K562 (cell line): ENCODE results near the gene MME. TPM values are rescaled to one million over a fixed set of nuclear protein-coding genes. Genes with fewer than 3 reads are reported as not detected.

Experiments used
- ATAC-seq: fragments of 200-7000 bp; cut with Tn5 transposase; 3 replicates; pipeline ENCODE4 v1.9.1; 2020; ENCODE audit warnings: moderate library complexity
- BruUV-seq: library from RNA; stranded (reverse); fragments of 400-500 nt; replicated peaks from 2 replicates; lab custom pipeline; 2021; lab: Mats Ljungman, UMichigan
- CTCF ChIA-PET: fragments of 300-600 bp; formaldehyde crosslinking; extraction: SDS; loops from one replicate; lab custom pipeline; 2021; ENCODE audit warnings: low intra/inter-chr PET ratio; lab: Yijun Ruan, JAX
- POLR2A ChIA-PET: fragments of 300-600, 350-650 bp; sonication (Branson Sonifier 250); formaldehyde crosslinking; extraction: SDS; loops from one replicate; lab custom pipeline; 2021; ENCODE audit warnings: antibody characterized with exemption, inconsistent platforms; lab: Yijun Ruan, JAX
- DNase-seq, 4 experiments: peaks; one replicate each; pipeline versions ENCODE4 v3.0.0 to v3.0.0-alpha.2; 2011 to 2018; ENCODE audit warnings: low spot score in 3 of 4, mixed read lengths in 3 of 4; ENCODE audit errors: extremely low read depth in 1 of 4
- FAIRE-seq: peaks from 2 replicates; lab custom pipeline; 2011; peaks lifted over from hg19 to GRCh38; lab: Jason Lieb, UNC
- H2AFZ ChIP-seq: 2 replicates; pipeline ENCODE4 v1.6.0; 2011; ENCODE audit warnings: low read depth, low read length, control low read depth, inconsistent platforms
- H3K27ac ChIP-seq: fragments of 200-600 bp; 3 replicates; pipeline ENCODE4 v1.8.0; 2011; ENCODE audit warnings: low read depth, mild to moderate bottlenecking, control low read depth, inconsistent platforms, low read length, moderate library complexity, mixed read lengths; ENCODE audit errors: extremely low read depth
- H3K27me3 ChIP-seq, 2 experiments: fragments of 300-600 bp in 1 of 2; 2 replicates in 1 of 2; 3 replicates in 1 of 2; pipeline versions ENCODE4 v1.6.0 to v1.8.0; 2011; ENCODE audit warnings: inconsistent platforms in 2 of 2, low read length in 2 of 2, mild to moderate bottlenecking in 1 of 2, mixed read lengths in 1 of 2, moderate library complexity in 1 of 2; ENCODE audit not compliant: control insufficient read depth in 2 of 2, insufficient read depth in 2 of 2
- H3K36me3 ChIP-seq: fragments of 300-600 bp; 3 replicates; pipeline ENCODE4 v1.8.0; 2011; ENCODE audit warnings: mild to moderate bottlenecking, low read length, inconsistent platforms; ENCODE audit not compliant: control insufficient read depth, insufficient read depth
- H3K4me1 ChIP-seq, 2 experiments: fragments of 200-600 bp in 1 of 2; replicated peaks in 1 of 2; 2 replicates in 1 of 2; 3 replicates in 1 of 2; pipeline versions ENCODE4 v1.5.1 to v1.8.0; 2011; ENCODE audit warnings: inconsistent platforms in 2 of 2, low read length in 2 of 2, mild to moderate bottlenecking in 1 of 2, mixed read lengths in 1 of 2, moderate library complexity in 1 of 2; ENCODE audit not compliant: control insufficient read depth in 2 of 2, insufficient read depth in 2 of 2
- H3K4me2 ChIP-seq: 2 replicates; pipeline ENCODE4 v1.6.1; 2011; ENCODE audit warnings: low read length, control low read depth, inconsistent platforms, mixed read lengths; ENCODE audit not compliant: insufficient read depth
- H3K4me3 ChIP-seq: fragments of 200-600 bp; sonication (generic), shearing (Covaris generic); 2 replicates; pipeline ENCODE4 v1.5.1; 2016; ENCODE audit warnings: control low read depth, inconsistent platforms
- H3K79me2 ChIP-seq: fragments of 200-600 bp; 3 replicates; pipeline ENCODE4 v1.8.0; 2011; ENCODE audit warnings: low read length, inconsistent platforms; ENCODE audit not compliant: control insufficient read depth, insufficient read depth
- H3K9ac ChIP-seq, 2 experiments: 2 replicates each; pipeline versions ENCODE4 v1.6.0 to v1.6.1; 2011; ENCODE audit warnings: low read depth in 2 of 2, low read length in 2 of 2, control low read depth in 1 of 2, inconsistent platforms in 1 of 2, mild to moderate bottlenecking in 1 of 2, mixed read lengths in 1 of 2; ENCODE audit not compliant: insufficient read depth in 1 of 2
- H3K9me1 ChIP-seq: one replicate; pipeline ENCODE4 v1.6.0; 2011; ENCODE audit warnings: inconsistent platforms, mild to moderate bottlenecking, low read length, moderate library complexity; ENCODE audit not compliant: control insufficient read depth, insufficient read depth
- H3K9me3 ChIP-seq: replicated peaks from 2 replicates; pipeline ENCODE4 v1.5.1; 2011; ENCODE audit warnings: low read depth, low read length, inconsistent platforms; ENCODE audit not compliant: control insufficient read depth, insufficient read depth
- H4K20me1 ChIP-seq: replicated peaks from 2 replicates; pipeline ENCODE4 v1.6.1; 2011; ENCODE audit warnings: low read length, inconsistent platforms, mixed read lengths; ENCODE audit not compliant: control insufficient read depth, insufficient read depth
- CCNT2 ChIP-seq: IDR thresholded peaks from 2 replicates; pipeline ENCODE4 v1.6.1; 2011; ENCODE audit warnings: borderline replicate concordance, low read depth, mild to moderate bottlenecking, moderate library complexity, mixed read lengths, low read length; ENCODE audit not compliant: insufficient read length; ENCODE audit errors: extremely low read depth
- EHMT2 ChIP-seq: fragments of 450-650 bp; IDR thresholded peaks from 2 replicates; pipeline ENCODE4 v1.6.1; 2018; ENCODE audit warnings: antibody characterized with exemption
- MTF1 ChIP-seq: fragments of 250-450 bp; sonication (Bioruptor Pico); IDR thresholded peaks from 2 replicates; pipeline ENCODE4 v1.9.0; 2021; ENCODE audit warnings: moderate library complexity, mild to moderate bottlenecking, inconsistent platforms, borderline replicate concordance
- NCOA6 ChIP-seq: fragments of 450-650 bp; IDR thresholded peaks from 2 replicates; pipeline ENCODE4 v1.6.1; 2017; ENCODE audit warnings: mild to moderate bottlenecking
- NONO ChIP-seq, 2 experiments: fragments of 200-400 bp in 1 of 2; fragments of 450-650 bp in 1 of 2; formaldehyde crosslinking in 1 of 2; IDR thresholded peaks; 2 replicates each; pipeline ENCODE4 v1.6.1; 2017; ENCODE audit warnings: low read depth in 2 of 2, mild to moderate bottlenecking in 2 of 2, moderate library complexity in 2 of 2, low read length in 1 of 2
- NR2C2 ChIP-seq, 2 experiments: fragments of 200-800 bp in 1 of 2; sonication (Bioruptor generic) in 1 of 2; sonication (generic) in 1 of 2; formaldehyde crosslinking in 1 of 2; IDR thresholded peaks; 2 replicates each; pipeline versions ENCODE4 v1.6.1 to v1.8.0; 2016 to 2022; ENCODE audit warnings: mild to moderate bottlenecking in 1 of 2, missing compliant biosample characterization in 1 of 2, missing genetic modification characterization in 1 of 2, missing genetic modification reagents in 1 of 2
- RBM34 ChIP-seq: fragments of 200-400 bp; formaldehyde crosslinking; IDR thresholded peaks from 2 replicates; pipeline ENCODE4 v1.6.1; 2018; ENCODE audit warnings: low read length, borderline replicate concordance; ENCODE audit not compliant: insufficient read depth
- SETDB1 ChIP-seq: IDR thresholded peaks from one replicate; pipeline ENCODE4 v1.6.1; 2012; ENCODE audit warnings: low read length, control low read depth, inconsistent platforms
- U2AF2 ChIP-seq: fragments of 200-400 bp; formaldehyde crosslinking; optimal IDR thresholded peaks from 2 replicates; pipeline ENCODE3; 2017; ENCODE audit warnings: low read depth, mild to moderate bottlenecking, low read length
- XRCC4 ChIP-seq: IDR thresholded peaks from one replicate; pipeline ENCODE4 v1.6.1; 2011; ENCODE audit not compliant: insufficient read depth, insufficient read length; ENCODE audit errors: extremely low read depth
- ZNF143 ChIP-seq: sonication (generic); formaldehyde crosslinking; IDR thresholded peaks from 2 replicates; pipeline ENCODE4 v1.9.0; 2022; ENCODE audit warnings: mild to moderate bottlenecking, missing genetic modification reagents
- ZNF507 ChIP-seq: conservative IDR thresholded peaks from 2 replicates; pipeline ENCODE4 v1.6.1; 2017; ENCODE audit warnings: missing genetic modification characterization, missing compliant biosample characterization
- ZNF586 ChIP-seq: fragments of 450-650 bp; formaldehyde crosslinking; conservative IDR thresholded peaks from 2 replicates; pipeline ENCODE4 v1.4.0; 2020; ENCODE audit warnings: mild to moderate bottlenecking, moderate library complexity
- WGBS: fragments of 100-300 bp; shearing (Covaris generic); methylation state at CpG from one replicate; pipeline ENCODE4 v1.1.6; 2016; ENCODE audit warnings: low coverage, mixed read lengths; ENCODE audit not compliant: insufficient coverage; ENCODE audit errors: missing lambda C conversion rate; 5-methylcytosine and 5-hydroxymethylcytosine counted together
- in situ Hi-C: fragments of 300-500 bp; cut with MboI; formaldehyde crosslinking; loops from 4 replicates; pipeline ENCODE4 v1.15.0; 2018; ENCODE audit warnings: inconsistent platforms, mixed read lengths
- intact Hi-C: fragments of 100-400 bp; cut with micrococcal nuclease; formaldehyde crosslinking; loops from 2 replicates; pipeline ENCODE4 v1.14.2; 2022
- polyA plus RNA-seq, 8 experiments: library from polyadenylated mRNA; depleted of rRNA in 4 of 8; stranded (reverse) in 5 of 8; unstranded in 3 of 8; fragments of >200 nt; fragmentation: Nextera tagmentation in 2 of 8; fragmentation: Illumina TruSeq in 1 of 8; extraction: Ambion mirVana in 2 of 8; extraction: Trizol in 1 of 8; gene quantifications; 2 replicates each; pipeline versions ENCODE4 v1.2.1 to v1.2.3, GENCODE V29; 2011 to 2014; ENCODE audit warnings: inconsistent platforms in 1 of 8, missing spikeins in 1 of 8
- total RNA-seq, 7 experiments: library from RNA; depleted of rRNA in 6 of 7; stranded (reverse); fragments of >200 nt in 6 of 7; fragmentation: Illumina TruSeq in 2 of 7; extraction: Trizol in 2 of 7; gene quantifications; 2 replicates each; pipeline versions ENCODE4 v1.2.1 to v1.2.3, GENCODE V29; 2011 to 2021; ENCODE audit warnings: low replicate concordance in 1 of 7
- TF ChIP-seq, protein P1 (sequence below): conservative IDR thresholded peaks from 2 replicates; pipeline ENCODE4 v1.6.1; 2011; ENCODE audit warnings: low read depth, mild to moderate bottlenecking, low read length; ENCODE audit not compliant: control insufficient read depth
- TF ChIP-seq, protein P2 (sequence below): sonication (generic); formaldehyde crosslinking; IDR thresholded peaks from 2 replicates; pipeline ENCODE4 v1.8.0; 2022; ENCODE audit warnings: missing genetic modification reagents, mild to moderate bottlenecking, borderline replicate concordance
- TF ChIP-seq, protein P3 (sequence below): IDR thresholded peaks from 2 replicates; pipeline ENCODE4 v1.6.1; 2011; ENCODE audit not compliant: insufficient read length; ENCODE audit errors: extremely low read depth

The MME gene
- total and polyA plus RNA-seq, 9 of the 15 experiments (the other 6 are each of a cell fraction or from before 2014, with no cell fraction given), result 0.80 to 8.6 (median 2.5) TPM

DNA sequence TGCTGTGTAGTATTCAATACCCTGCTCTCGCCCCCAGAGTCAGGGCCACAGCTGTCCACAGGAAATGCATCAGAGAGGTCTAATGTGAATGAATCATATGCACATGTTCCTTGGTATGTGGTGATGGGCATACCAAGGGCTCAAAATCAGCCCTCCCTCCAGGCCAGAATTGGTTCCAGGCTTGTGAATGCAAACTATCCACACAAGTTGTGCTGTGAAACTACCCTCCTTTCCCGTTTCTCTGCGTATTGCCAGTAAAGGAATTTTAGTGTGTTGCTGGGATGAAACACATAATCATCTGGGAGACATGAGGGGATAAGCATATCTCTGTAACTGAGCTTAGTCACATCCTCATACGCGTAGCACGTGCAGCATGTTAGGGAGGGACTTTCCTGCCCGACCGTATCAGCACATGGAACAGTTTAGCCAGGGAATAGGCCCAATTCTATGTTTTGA, 9.2 kb upstream of the MME start:
- CTCF ChIA-PET, result no interaction called here
- no peaks in the 10 kb centered on the region for H4K20me1 ChIP-seq
- no peak overlapping the region for H3K4me2 ChIP-seq
- H3K4me1 ChIP-seq, result peaks cover 0 to 6% of the 10 kb centered on the region in 2 experiments; a peak in 1 of 5 replicates
- no peaks in the 10 kb centered on the region for H3K9me1 ChIP-seq
- H3K36me3 ChIP-seq, result no peaks in the 10 kb centered on the region
- no peak overlapping the region for H3K27ac ChIP-seq
- ATAC-seq (peak; percentile 49; the same call in 1 of the 3 replicates), DNase-seq (peak in 2 of 4 experiments; percentile 11 to 20), FAIRE-seq (no peak)
- H3K9ac ChIP-seq, result 0 out of 4 replicates have a peak overlapping the region, but pooled peaks of 1 of the 2 experiments have one; percentile 25
- H3K79me2 ChIP-seq, result no peaks in the 10 kb centered on the region
- H2AFZ ChIP-seq, result peak overlapping the region; percentile 80
- 42% methylated on average over 8 of the region's 8 CpGs for WGBS
- no peak overlapping the region for H3K4me3 ChIP-seq
- H3K9me3 ChIP-seq, result no peaks in the 10 kb centered on the region
- in situ Hi-C loops (no loop called here), intact Hi-C loops (no loop called here)
- H3K27me3 ChIP-seq, result no peaks in the 10 kb centered on the region
- BruUV-seq, result no TSS peak
- POLR2A ChIA-PET, result no interaction called here
- TF ChIP-seq NONO (IDR thresholded peaks at IDR 0.05; ENCODE audit: low read depth in 2 of 2, low read length in 1 of 2) (no peak), MTF1 (CRISPR knock-in tag) (no peak), RBM34 (no peak), SETDB1 (no peak), U2AF2 (no peak), CCNT2 (no peak), NCOA6 (no peak), ZNF507 (tag) (no peak), EHMT2 (no peak), ZNF143 (no peak), ZNF586 (CRISPR knock-in tag) (no peak), XRCC4 (no peak), NR2C2 (CRISPR knock-in tag; IDR thresholded peaks at IDR 0.05) (no peak), NR2C2 (tag; IDR thresholded peaks at IDR 0.05) (0 out of 2 replicates have a peak, but pooled peaks have one; percentile 16)
- TF ChIP-seq, protein P1, sequence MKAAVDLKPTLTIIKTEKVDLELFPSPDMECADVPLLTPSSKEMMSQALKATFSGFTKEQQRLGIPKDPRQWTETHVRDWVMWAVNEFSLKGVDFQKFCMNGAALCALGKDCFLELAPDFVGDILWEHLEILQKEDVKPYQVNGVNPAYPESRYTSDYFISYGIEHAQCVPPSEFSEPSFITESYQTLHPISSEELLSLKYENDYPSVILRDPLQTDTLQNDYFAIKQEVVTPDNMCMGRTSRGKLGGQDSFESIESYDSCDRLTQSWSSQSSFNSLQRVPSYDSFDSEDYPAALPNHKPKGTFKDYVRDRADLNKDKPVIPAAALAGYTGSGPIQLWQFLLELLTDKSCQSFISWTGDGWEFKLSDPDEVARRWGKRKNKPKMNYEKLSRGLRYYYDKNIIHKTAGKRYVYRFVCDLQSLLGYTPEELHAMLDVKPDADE, result no peak
- TF ChIP-seq, protein P2, sequence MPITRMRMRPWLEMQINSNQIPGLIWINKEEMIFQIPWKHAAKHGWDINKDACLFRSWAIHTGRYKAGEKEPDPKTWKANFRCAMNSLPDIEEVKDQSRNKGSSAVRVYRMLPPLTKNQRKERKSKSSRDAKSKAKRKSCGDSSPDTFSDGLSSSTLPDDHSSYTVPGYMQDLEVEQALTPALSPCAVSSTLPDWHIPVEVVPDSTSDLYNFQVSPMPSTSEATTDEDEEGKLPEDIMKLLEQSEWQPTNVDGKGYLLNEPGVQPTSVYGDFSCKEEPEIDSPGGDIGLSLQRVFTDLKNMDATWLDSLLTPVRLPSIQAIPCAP (CRISPR knock-in tag), result no peak
- TF ChIP-seq, protein P3, sequence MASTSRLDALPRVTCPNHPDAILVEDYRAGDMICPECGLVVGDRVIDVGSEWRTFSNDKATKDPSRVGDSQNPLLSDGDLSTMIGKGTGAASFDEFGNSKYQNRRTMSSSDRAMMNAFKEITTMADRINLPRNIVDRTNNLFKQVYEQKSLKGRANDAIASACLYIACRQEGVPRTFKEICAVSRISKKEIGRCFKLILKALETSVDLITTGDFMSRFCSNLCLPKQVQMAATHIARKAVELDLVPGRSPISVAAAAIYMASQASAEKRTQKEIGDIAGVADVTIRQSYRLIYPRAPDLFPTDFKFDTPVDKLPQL, result no peak
